Common myeloid progenitor, CD34-positive (primary cell): ENCODE data around the gene CASP2.
"Not testable (repeated sequence)": the region's sequence is repeated elsewhere in the genome, so short reads cannot be mapped to it uniquely, and the experiment has no call there.

Source experiments
- CTCF ChIA-PET: fragments of 350-600 bp; sonication (Branson Sonifier 250); formaldehyde crosslinking; loops from one replicate; lab custom pipeline; 2021; ENCODE audit warnings: antibody characterized with exemption; lab: Charles Lee
- POLR2A ChIA-PET: fragments of 350-600 bp; sonication (Branson Sonifier 250); formaldehyde crosslinking; loops from one replicate; lab custom pipeline; 2021; ENCODE audit warnings: antibody characterized with exemption; lab: Charles Lee
- DNase-seq, 3 donors: peaks; one replicate each; pipeline versions ENCODE4 v3.0.0 to v3.0.0-alpha.2; 2013
- H3K27ac ChIP-seq, 2 experiments: 1 replicate in 1 of 2; 2 replicates in 1 of 2; pipeline ENCODE4 v1.7.0; 2013; ENCODE audit warnings: inconsistent platforms in 2 of 2, low read length in 2 of 2, mild to moderate bottlenecking in 2 of 2, low read depth in 1 of 2, moderate library complexity in 1 of 2; ENCODE audit not compliant: severe bottlenecking in 2 of 2, insufficient read depth in 1 of 2, poor library complexity in 1 of 2
- H3K27me3 ChIP-seq, 5 experiments: replicated peaks in 2 of 5; 1 replicate in 3 of 5; 2 replicates in 2 of 5; pipeline versions ENCODE4 v1.6.1 to v1.7.0; 2013; ENCODE audit warnings: low read length in 4 of 5, mild to moderate bottlenecking in 2 of 5, moderate library complexity in 2 of 5, inconsistent platforms in 1 of 5; ENCODE audit not compliant: insufficient read depth in 5 of 5, control insufficient read depth in 4 of 5
- H3K36me3 ChIP-seq, 4 experiments: 1 replicate in 2 of 4; 2 replicates in 2 of 4; pipeline versions ENCODE4 v1.6.1 to v1.7.0; 2013; ENCODE audit warnings: low read length in 3 of 4, control low read depth in 1 of 4, mild to moderate bottlenecking in 1 of 4; ENCODE audit not compliant: control insufficient read depth in 4 of 4, insufficient read depth in 4 of 4
- H3K4me1 ChIP-seq, 4 experiments: 1 replicate in 3 of 4; 2 replicates in 1 of 4; pipeline versions ENCODE4 v1.6.1 to v1.7.1; 2013; ENCODE audit warnings: low read length in 3 of 4, mild to moderate bottlenecking in 3 of 4, control low read depth in 1 of 4, inconsistent platforms in 1 of 4, moderate library complexity in 1 of 4; ENCODE audit not compliant: control insufficient read depth in 4 of 4, insufficient read depth in 4 of 4; ENCODE audit errors: control extremely low read depth in 1 of 4
- H3K4me3 ChIP-seq, 7 experiments: 1 replicate in 4 of 7; 2 replicates in 3 of 7; pipeline versions ENCODE4 v1.5.1 to v1.7.0; 2013; ENCODE audit warnings: mild to moderate bottlenecking in 7 of 7, low read length in 6 of 7, moderate library complexity in 6 of 7, inconsistent platforms in 2 of 7, low read depth in 2 of 7, control low read depth in 1 of 7; ENCODE audit not compliant: insufficient read depth in 4 of 7, control insufficient read depth in 1 of 7; ENCODE audit errors: extremely low read depth in 1 of 7
- H3K9me3 ChIP-seq, 5 experiments: 1 replicate in 4 of 5; 2 replicates in 1 of 5; pipeline versions ENCODE4 v1.6.1 to v1.7.1; 2013; ENCODE audit warnings: low read length in 4 of 5, mild to moderate bottlenecking in 2 of 5, inconsistent platforms in 1 of 5, low read depth in 1 of 5, moderate library complexity in 1 of 5; ENCODE audit not compliant: control insufficient read depth in 4 of 5, insufficient read depth in 2 of 5; ENCODE audit errors: control extremely low read depth in 1 of 5
- whole genome bisulfite sequencing: methylation state at CpG from one replicate; pipeline ENCODE4 v1.1.5; 2013; ENCODE audit not compliant: insufficient coverage; 5-methylcytosine and 5-hydroxymethylcytosine counted together

The CASP2 gene

GRCh38 chr7:143289421-143289820 lies 1.3 kb downstream of the CASP2 start:
- Histone ChIP-seq H3K9me3 (peaks cover 0 to 3% (median 0%) of the 10 kb centered on the region in 5 experiments), H3K27me3 (no peaks in the 10 kb centered on the region), H3K4me1 (peaks cover 12 to 40% (median 28%) of the 10 kb centered on the region in 4 experiments), H3K36me3 (peaks cover 15 to 40% (median 26%) of the 10 kb centered on the region in 4 experiments), H3K4me3 (peak overlapping the region in 6 of 7 experiments; percentile 81 to 92 (median 86)), H3K27ac (peak overlapping the region; percentile 46 to 87)
- ChIA-PET CTCF (interaction anchor here (0.6 to 4.5 kb wide), 4 partner anchors 11 to 61 kb away, joined by 3 to 32 read pairs (median 4); no protein-coding TSS in a partner anchor), POLR2A (no interaction called here)
- 28% methylated on average over 3 of the region's 6 CpGs for WGBS
- DNase-seq, result no peak

GRCh38 chr7:143289888-143290287 lies 1.7 kb downstream of the CASP2 start:
- H3K9me3 ChIP-seq, DNase-seq, H3K27me3 ChIP-seq, POLR2A ChIA-PET: not testable (repeated sequence)
- Histone ChIP-seq H3K36me3 (peaks cover 19 to 45% (median 30%) of the 10 kb centered on the region in 4 experiments), H3K4me1 (peaks cover 12 to 42% (median 30%) of the 10 kb centered on the region in 4 experiments), H3K27ac (peak overlapping the region; percentile 46 to 87), H3K4me3 (peak overlapping the region in 6 of 7 experiments; percentile 81 to 92 (median 86))
- CTCF ChIA-PET, result interaction anchor here (0.6 to 4.5 kb wide), 4 partner anchors 11 to 61 kb away, joined by 3 to 32 read pairs (median 4); no protein-coding TSS in a partner anchor
- 85% methylated on average over 2 of the region's 4 CpGs for WGBS

DNA sequence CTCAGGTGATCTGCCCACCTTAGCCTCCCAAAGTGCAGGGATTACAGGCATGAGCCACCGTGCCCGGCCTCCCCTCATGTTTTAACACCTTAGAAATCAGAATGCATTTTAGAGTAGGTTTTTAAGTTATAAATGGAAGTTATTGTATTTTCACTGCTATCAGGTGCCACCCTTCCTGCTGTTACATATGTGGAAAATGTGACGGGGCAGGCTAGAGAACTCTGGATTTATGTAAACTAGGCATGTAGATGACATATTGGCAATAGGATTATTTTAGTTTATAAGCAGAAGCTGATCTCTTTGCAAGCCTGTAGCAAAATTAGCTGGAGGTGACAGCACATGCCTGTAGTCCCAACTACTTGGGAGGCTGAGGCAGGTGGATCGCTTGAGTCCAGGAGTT lies 2.1 kb downstream of the CASP2 start:
- H3K36me3 ChIP-seq, result peaks cover 23 to 49% (median 33%) of the 10 kb centered on the region in 4 experiments
- H3K27ac ChIP-seq, result peak overlapping the region; percentile 46 to 54
- ChIA-PET CTCF (interaction anchor here (1.1 to 4.5 kb wide), 4 partner anchors 10 to 85 kb away, joined by 3 to 32 read pairs (median 4); no protein-coding TSS in a partner anchor), POLR2A (no interaction called here)
- peaks cover 15 to 45% (median 33%) of the 10 kb centered on the region in 4 experiments for H3K4me1 ChIP-seq
- no peak for DNase-seq
- no peaks in the 10 kb centered on the region for H3K27me3 ChIP-seq
- peak overlapping the region in 6 of 7 experiments; percentile 13 to 92 (median 63) for H3K4me3 ChIP-seq
- 70% methylated on average over 2 of the region's 4 CpGs for WGBS
- H3K9me3 ChIP-seq, result peaks cover 0 to 3% (median 0%) of the 10 kb centered on the region in 5 experiments

GRCh38 chr7:143292876-143293275 lies 4.7 kb downstream of the CASP2 start:
- POLR2A ChIA-PET, result interaction anchor here (1.7 kb wide), 1 partner anchor 8 kb away, joined by 4 read pairs; no protein-coding TSS in a partner anchor
- Histone ChIP-seq H3K4me3 (no peak overlapping the region), H3K4me1 (peaks cover 30 to 62% (median 50%) of the 10 kb centered on the region in 4 experiments), H3K36me3 (peaks cover 31 to 70% (median 43%) of the 10 kb centered on the region in 4 experiments), H3K9me3 (no peaks in the 10 kb centered on the region), H3K27ac (no peak overlapping the region), H3K27me3 (no peaks in the 10 kb centered on the region)
- CTCF ChIA-PET, result interaction anchor here (0.8 to 4.5 kb wide), 6 partner anchors 8 to 87 kb away, joined by 3 to 32 read pairs (median 4); no protein-coding TSS in a partner anchor
- 100% methylated on average over 3 of the region's 5 CpGs for WGBS
- DNase-seq, result peak in 2 of 3 donors; percentile 64 to 69

DNA sequence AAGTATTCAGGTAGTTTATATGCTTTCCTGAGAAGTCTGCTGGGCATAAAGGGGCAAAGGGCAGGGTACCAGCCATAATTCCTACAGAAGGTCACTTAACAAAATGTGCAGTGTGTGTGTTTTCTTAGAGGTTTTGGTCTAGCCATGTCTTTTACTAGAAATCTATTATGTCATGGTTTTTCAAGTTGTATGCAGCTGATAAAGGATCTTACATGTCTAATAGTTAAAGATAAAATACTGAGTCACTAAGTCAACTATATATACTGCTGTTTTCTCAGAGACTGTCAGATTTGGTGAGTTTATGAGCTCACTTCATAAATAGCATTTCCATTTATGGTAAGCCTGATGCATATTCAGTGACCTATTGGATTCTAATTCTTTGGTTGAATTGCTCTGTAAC lies 7.7 kb downstream of the CASP2 start:
- no peaks in the 10 kb centered on the region for H3K9me3 ChIP-seq
- no peaks in the 10 kb centered on the region for H3K27me3 ChIP-seq
- CTCF ChIA-PET, result interaction anchor here (0.6 to 3.8 kb wide), 9 partner anchors 10 to 174 kb away, joined by 3 to 16 read pairs (median 3); no protein-coding TSS in a partner anchor
- DNase-seq, result peak in 1 of 3 donors; percentile 43
- peaks cover 33 to 85% (median 59%) of the 10 kb centered on the region in 4 experiments for H3K36me3 ChIP-seq
- POLR2A ChIA-PET, result no interaction called here
- H3K4me1 ChIP-seq, result peaks cover 31 to 64% (median 52%) of the 10 kb centered on the region in 4 experiments
- peak overlapping the region; percentile 17 to 62 for H3K27ac ChIP-seq
- H3K4me3 ChIP-seq, result peak overlapping the region in 2 of 7 experiments; percentile 9 to 19

DNA sequence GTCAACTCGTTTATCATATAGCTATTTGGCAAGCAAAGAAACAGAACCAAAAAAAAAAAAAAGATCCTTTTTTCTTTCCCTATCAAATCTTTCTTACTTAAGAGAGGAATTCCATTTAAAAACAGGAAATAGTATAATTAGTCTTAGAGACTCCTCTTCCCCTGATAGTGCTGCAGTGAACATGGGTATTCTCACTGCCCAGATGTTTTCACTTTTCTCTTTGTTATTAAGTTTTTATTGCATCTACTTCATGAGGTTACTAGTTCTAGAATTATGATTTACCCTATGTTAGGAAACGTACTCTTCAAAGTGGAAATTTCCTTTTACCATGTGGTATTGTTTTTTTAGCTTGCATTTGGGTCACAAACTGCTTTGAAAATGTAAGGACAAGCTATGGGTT lies 8.5 kb downstream of the CASP2 start:
- peaks cover 36 to 64% (median 56%) of the 10 kb centered on the region in 4 experiments for H3K4me1 ChIP-seq
- peak overlapping the region in 2 of 7 experiments; percentile 7 to 48 for H3K4me3 ChIP-seq
- CTCF ChIA-PET, result interaction anchor here (1.0 to 3.8 kb wide), 5 partner anchors 9 to 99 kb away, joined by 3 to 16 read pairs (median 4); no protein-coding TSS in a partner anchor
- peaks cover 31 to 81% (median 59%) of the 10 kb centered on the region in 4 experiments for H3K36me3 ChIP-seq
- H3K9me3 ChIP-seq, result no peaks in the 10 kb centered on the region
- DNase-seq, result no peak
- POLR2A ChIA-PET, result no interaction called here
- peak overlapping the region; percentile 29 to 62 for H3K27ac ChIP-seq
- WGBS, result no CpG with 5 or more reads among the region's 2 CpGs
- H3K27me3 ChIP-seq, result no peaks in the 10 kb centered on the region

DNA sequence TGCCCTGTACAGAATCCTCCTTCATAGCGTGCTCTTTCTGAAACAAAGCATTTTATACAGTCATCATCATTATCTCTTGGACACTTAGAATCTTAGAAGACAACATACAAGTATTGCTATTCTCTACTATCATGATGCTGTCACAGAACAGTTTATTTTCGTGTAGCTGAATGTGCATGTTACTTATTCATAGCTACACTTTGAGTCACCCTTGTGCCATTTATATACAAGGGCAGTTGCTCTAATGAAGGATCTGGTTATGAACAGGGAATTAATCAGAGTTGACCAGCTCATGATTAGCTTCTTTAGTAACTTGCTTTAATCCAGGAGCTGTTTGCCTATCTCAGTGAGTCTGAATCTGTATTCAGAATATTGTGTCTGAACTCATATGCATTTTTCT lies 11.2 kb downstream of the CASP2 start:
- H3K36me3 ChIP-seq, result peaks cover 32 to 87% (median 56%) of the 10 kb centered on the region in 4 experiments
- POLR2A ChIA-PET, result interaction anchor here (0.6 kb wide), 1 partner anchor 11 kb away, joined by 3 read pairs; no protein-coding TSS in a partner anchor
- CTCF ChIA-PET, result interaction anchor here (0.7 to 5.1 kb wide), 16 partner anchors 8 to 84 kb away, joined by 3 to 44 read pairs (median 5); partner anchors contain the start of gene CASP2

More for the DNA sequence above, 11.2 kb downstream of the CASP2 start:
- H3K27ac ChIP-seq, result peak overlapping the region in 1 of 2 experiments; percentile 98
- no CpG with 5 or more reads among the region's 2 CpGs for WGBS
- H3K27me3 ChIP-seq, result no peaks in the 10 kb centered on the region
- no peak overlapping the region for H3K4me3 ChIP-seq
- H3K9me3 ChIP-seq, result no peaks in the 10 kb centered on the region
- DNase-seq, result no peak
- H3K4me1 ChIP-seq, result peaks cover 45 to 73% (median 62%) of the 10 kb centered on the region in 4 experiments
